Measurements from ENCODE around the gene RGL3. TPM values are rescaled to one million over a fixed set of nuclear protein-coding genes. Genes with fewer than 3 reads are reported as not detected.

The RGL3 gene
- total RNA-seq, 2 experiments from 2014 or later, result 0.49 TPM; not detected in 1

GRCh38 chr19:11446271-11446651, 27.1 kb upstream of the RGL3 start:
- intact Hi-C loops (cut with micrococcal nuclease; ENCODE audit: unreplicated experiment), result loop anchor here (1.0 to 2.0 kb wide), 2 partner anchors 65 to 153 kb away; no protein-coding TSS in a partner anchor

GRCh38 chr19:11445141-11445540, 26.0 kb upstream of the RGL3 start:
- H3K79me2 ChIP-seq (ENCODE audit: insufficient read depth, low read depth, low read length), result no peaks in the 10 kb centered on the region
- H4K20me1 ChIP-seq (ENCODE audit: insufficient read depth, low read length), result no peaks in the 10 kb centered on the region
- no peak overlapping the region for H3K27ac ChIP-seq (ENCODE audit: low read depth, low read length, poor library complexity, severe bottlenecking)
- no peaks in the 10 kb centered on the region for H3K9me2 ChIP-seq (ENCODE audit: insufficient read depth, low read length)
- H3K4me1 ChIP-seq (ENCODE audit: insufficient read depth, low read length, poor library complexity, severe bottlenecking), result no peaks in the 10 kb centered on the region
- intact Hi-C loops (cut with micrococcal nuclease; ENCODE audit: unreplicated experiment), result no loop called here
- H2AFZ ChIP-seq (ENCODE audit: low read length), result no peak overlapping the region
- DNase-seq (ENCODE audit: low spot score), result no peak
- ChIA-PET POLR2A (no interaction called here), CTCF (ENCODE audit: unreplicated experiment) (interaction anchor here (1.0 kb wide), 1 partner anchor 38 kb away, joined by 3 read pairs; no protein-coding TSS in a partner anchor)
- H3K4me2 ChIP-seq (ENCODE audit: low read length), result no peak overlapping the region
- no peaks in the 10 kb centered on the region for H3K9me3 ChIP-seq (ENCODE audit: low read length)
- TF ChIP-seq CTCF (conservative IDR thresholded peaks at IDR 0.05; ENCODE audit: low read length) (no peak), EZH2phosphoT487 (IDR thresholded peaks at IDR 0.05; ENCODE audit: borderline replicate concordance, low read depth, low read length) (no peak)
- no peak overlapping the region for H3K4me3 ChIP-seq (ENCODE audit: low read depth, low read length, poor library complexity, severe bottlenecking)
- no TSS peak for BruUV-seq (replicated peaks)
- H3K36me3 ChIP-seq (ENCODE audit: insufficient read depth, low read length), result peaks cover 90% of the 10 kb centered on the region

More at GRCh38 chr19:11446271-11446651, 27.1 kb upstream of the RGL3 start:
- no peak for DNase-seq (ENCODE audit: low spot score)
- Histone ChIP-seq H3K9me3 (ENCODE audit: low read length) (no peaks in the 10 kb centered on the region), H3K4me3 (ENCODE audit: low read depth, low read length, poor library complexity, severe bottlenecking) (no peak overlapping the region), H2AFZ (ENCODE audit: low read length) (no peak overlapping the region), H3K79me2 (ENCODE audit: insufficient read depth, low read depth, low read length) (no peaks in the 10 kb centered on the region), H3K9me2 (ENCODE audit: insufficient read depth, low read length) (no peaks in the 10 kb centered on the region), H3K4me1 (ENCODE audit: insufficient read depth, low read length, poor library complexity, severe bottlenecking) (no peaks in the 10 kb centered on the region), H4K20me1 (ENCODE audit: insufficient read depth, low read length) (no peaks in the 10 kb centered on the region), H3K4me2 (ENCODE audit: low read length) (no peak overlapping the region), H3K27ac (ENCODE audit: low read depth, low read length, poor library complexity, severe bottlenecking) (no peak overlapping the region), H3K36me3 (ENCODE audit: insufficient read depth, low read length) (peaks cover 91% of the 10 kb centered on the region)
- BruUV-seq (replicated peaks), result no TSS peak
- ChIA-PET POLR2A (no interaction called here), CTCF (ENCODE audit: unreplicated experiment) (interaction anchor here (1.0 kb wide), 1 partner anchor 36 kb away, joined by 3 read pairs; no protein-coding TSS in a partner anchor)
- TF ChIP-seq CTCF (conservative IDR thresholded peaks at IDR 0.05; ENCODE audit: low read length) (no peak), EZH2phosphoT487 (IDR thresholded peaks at IDR 0.05; ENCODE audit: borderline replicate concordance, low read depth, low read length) (no peak)

GRCh38 chr19:11444059-11444458, 24.9 kb upstream of the RGL3 start:
- TF ChIP-seq EZH2phosphoT487 (IDR thresholded peaks at IDR 0.05; ENCODE audit: borderline replicate concordance, low read depth, low read length), result no peak
- no peak for TF ChIP-seq CTCF (conservative IDR thresholded peaks at IDR 0.05; ENCODE audit: low read length)
- BruUV-seq (replicated peaks), result no TSS peak
- DNase-seq (ENCODE audit: low spot score), result no peak
- Histone ChIP-seq H3K79me2 (ENCODE audit: insufficient read depth, low read depth, low read length) (no peaks in the 10 kb centered on the region), H3K4me2 (ENCODE audit: low read length) (no peak overlapping the region), H3K27ac (ENCODE audit: low read depth, low read length, poor library complexity, severe bottlenecking) (no peak overlapping the region), H3K9me3 (ENCODE audit: low read length) (no peaks in the 10 kb centered on the region), H3K36me3 (ENCODE audit: insufficient read depth, low read length) (peaks cover 88% of the 10 kb centered on the region), H3K4me1 (ENCODE audit: insufficient read depth, low read length, poor library complexity, severe bottlenecking) (no peaks in the 10 kb centered on the region), H3K4me3 (ENCODE audit: low read depth, low read length, poor library complexity, severe bottlenecking) (no peak overlapping the region), H2AFZ (ENCODE audit: low read length) (no peak overlapping the region), H4K20me1 (ENCODE audit: insufficient read depth, low read length) (no peaks in the 10 kb centered on the region), H3K9me2 (ENCODE audit: insufficient read depth, low read length) (no peaks in the 10 kb centered on the region)
- ChIA-PET CTCF (ENCODE audit: unreplicated experiment) (no interaction called here), POLR2A (interaction anchor here (0.6 to 1.7 kb wide), 2 partner anchors 63 to 100 kb away, joined by 5 to 6 read pairs; no protein-coding TSS in a partner anchor)
- intact Hi-C loops (cut with micrococcal nuclease; ENCODE audit: unreplicated experiment), result no loop called here

All from OCI-LY7 (cell line).